H1 (cell line): ENCODE measurements around the gene CGRRF1. TPM values are rescaled to one million over a fixed set of nuclear protein-coding genes. Genes with fewer than 3 reads are reported as not detected.

Source experiments
- CTCF ChIA-PET: fragments of 300-600 bp; sonication (Branson Sonifier 250); formaldehyde crosslinking; loops from one replicate; lab custom pipeline; 2021; ENCODE audit not compliant: partially characterized antibody; lab: Charles Lee
- POLR2A ChIA-PET: fragments of 300-600 bp; sonication (Branson Sonifier 250); formaldehyde crosslinking; loops from one replicate; lab custom pipeline; 2021; ENCODE audit warnings: inconsistent platforms; ENCODE audit not compliant: partially characterized antibody; lab: Charles Lee
- DNase-seq, 2 experiments: peaks; one replicate each; pipeline versions ENCODE4 v3.0.0 to v3.0.0-alpha.2; 2010 to 2022; ENCODE audit warnings: low spot score in 2 of 2, low read depth in 1 of 2, mixed read lengths in 1 of 2
- FAIRE-seq: peaks from 2 replicates; lab custom pipeline; 2011; peaks lifted over from hg19 to GRCh38; lab: Jason Lieb, UNC
- H2AFZ ChIP-seq: 2 replicates; pipeline ENCODE4 v1.8.1; 2012; ENCODE audit warnings: low read length, inconsistent platforms
- H2AK5ac ChIP-seq: 2 replicates; pipeline ENCODE4 v1.6.1; 2013; ENCODE audit warnings: low read depth, low read length
- H2BK120ac ChIP-seq: replicated peaks from 2 replicates; pipeline ENCODE3; 2013; ENCODE audit warnings: low read depth, low read length, inconsistent platforms
- H2BK12ac ChIP-seq: 2 replicates; pipeline ENCODE4 v1.6.1; 2013; ENCODE audit warnings: low read depth, low read length
- H2BK15ac ChIP-seq: 2 replicates; pipeline ENCODE4 v1.6.1; 2013; ENCODE audit warnings: low read length
- H2BK20ac ChIP-seq: 2 replicates; pipeline ENCODE4 v1.6.1; 2013; ENCODE audit warnings: low read length
- H2BK5ac ChIP-seq: 2 replicates; pipeline ENCODE4 v1.6.1; 2013; ENCODE audit warnings: low read depth, low read length
- H3K14ac ChIP-seq: 2 replicates; pipeline ENCODE4 v1.6.1; 2013; ENCODE audit warnings: inconsistent platforms; ENCODE audit not compliant: insufficient read length
- H3K18ac ChIP-seq: 2 replicates; pipeline ENCODE4 v1.6.1; 2013; ENCODE audit warnings: low read length; ENCODE audit errors: extremely low read depth
- H3K23ac ChIP-seq: 2 replicates; pipeline ENCODE4 v1.6.1; 2013; ENCODE audit warnings: inconsistent platforms; ENCODE audit not compliant: insufficient read length
- H3K23me2 ChIP-seq: 2 replicates; pipeline ENCODE4 v1.6.1; 2013; ENCODE audit warnings: low read depth, low read length
- H3K27ac ChIP-seq: 2 replicates; pipeline ENCODE4 v1.6.1; 2011; ENCODE audit warnings: low read depth, low read length, inconsistent platforms
- H3K27me3 ChIP-seq, 4 experiments: replicated peaks in 1 of 4; 1 replicate in 1 of 4; 2 replicates in 3 of 4; pipeline versions ENCODE4 v1.6.1 to v1.8.1; 2011 to 2013; ENCODE audit warnings: low read length in 3 of 4, mild to moderate bottlenecking in 3 of 4, inconsistent platforms in 2 of 4, mixed read lengths in 2 of 4, moderate library complexity in 1 of 4; ENCODE audit not compliant: control insufficient read depth in 3 of 4, insufficient read depth in 3 of 4; ENCODE audit errors: extremely low read depth in 1 of 4
- H3K36me3 ChIP-seq, 4 experiments: 2 replicates each; pipeline versions ENCODE4 v1.6.1 to v1.8.1; 2011 to 2013; ENCODE audit warnings: mild to moderate bottlenecking in 4 of 4, low read length in 3 of 4, moderate library complexity in 2 of 4, control low read depth in 1 of 4, inconsistent platforms in 1 of 4; ENCODE audit not compliant: insufficient read depth in 4 of 4, control insufficient read depth in 2 of 4
- H3K4ac ChIP-seq: replicated peaks from 2 replicates; pipeline ENCODE3; 2013; ENCODE audit warnings: low read length, low read depth, mixed read lengths, inconsistent platforms; ENCODE audit not compliant: insufficient read length
- H3K4me1 ChIP-seq, 4 experiments: replicated peaks in 1 of 4; 1 replicate in 1 of 4; 2 replicates in 3 of 4; pipeline versions ENCODE4 v1.6.1 to v1.8.1; 2011 to 2013; ENCODE audit warnings: low read length in 3 of 4, inconsistent platforms in 2 of 4, mixed read lengths in 1 of 4; ENCODE audit not compliant: insufficient read depth in 4 of 4, control insufficient read depth in 3 of 4
- H3K4me2 ChIP-seq, 2 experiments: 2 replicates each; pipeline versions ENCODE4 v1.6.1 to v1.8.1; 2011 to 2013; ENCODE audit warnings: low read depth in 2 of 2, low read length in 2 of 2, control low read depth in 1 of 2, inconsistent platforms in 1 of 2, mild to moderate bottlenecking in 1 of 2; ENCODE audit not compliant: insufficient read depth in 1 of 2
- H3K4me3 ChIP-seq, 4 experiments: fragments of 200-600, 300-600 bp in 1 of 4; sonication (generic), shearing (Covaris generic), sonication (Bioruptor Twin) in 1 of 4; 2 replicates each; pipeline versions ENCODE4 v1.5.1 to v1.8.1; 2011 to 2016; ENCODE audit warnings: low read length in 4 of 4, low read depth in 3 of 4, control low read depth in 2 of 4, inconsistent platforms in 2 of 4, mild to moderate bottlenecking in 2 of 4, mixed read lengths in 1 of 4, moderate library complexity in 1 of 4; ENCODE audit not compliant: insufficient read depth in 2 of 4; ENCODE audit errors: extremely low read depth in 1 of 4
- H3K56ac ChIP-seq: replicated peaks from 2 replicates; pipeline ENCODE3; 2013; ENCODE audit warnings: low read depth, mild to moderate bottlenecking, mixed read lengths, low read length, inconsistent platforms; ENCODE audit not compliant: insufficient read length
- H3K79me1 ChIP-seq: 2 replicates; pipeline ENCODE4 v1.6.1; 2013; ENCODE audit warnings: low read depth, low read length, control low read depth
- H3K79me2 ChIP-seq, 2 experiments: 2 replicates each; pipeline versions ENCODE4 v1.6.1 to v1.8.1; 2012 to 2013; ENCODE audit warnings: low read length in 2 of 2, mild to moderate bottlenecking in 2 of 2, inconsistent platforms in 1 of 2; ENCODE audit not compliant: insufficient read depth in 2 of 2, control insufficient read depth in 1 of 2
- H3K9ac ChIP-seq, 4 experiments: replicated peaks in 1 of 4; 1 replicate in 1 of 4; 2 replicates in 3 of 4; pipeline versions ENCODE4 v1.6.1 to v1.8.1; 2011 to 2013; ENCODE audit warnings: low read depth in 3 of 4, low read length in 3 of 4, control low read depth in 2 of 4, mild to moderate bottlenecking in 2 of 4, moderate library complexity in 2 of 4, inconsistent platforms in 1 of 4; ENCODE audit errors: extremely low read depth in 1 of 4
- H3K9me3 ChIP-seq, 2 experiments: 2 replicates each; pipeline versions ENCODE4 v1.6.1 to v1.8.1; 2012 to 2013; ENCODE audit warnings: mild to moderate bottlenecking in 2 of 2, moderate library complexity in 2 of 2, control low read depth in 1 of 2, inconsistent platforms in 1 of 2, low read depth in 1 of 2, low read length in 1 of 2, mixed read lengths in 1 of 2; ENCODE audit not compliant: insufficient read depth in 2 of 2
- H4K20me1 ChIP-seq, 2 experiments: replicated peaks in 1 of 2; 2 replicates each; pipeline versions ENCODE3 to v1.8.1; 2011 to 2013; ENCODE audit warnings: inconsistent platforms in 2 of 2, low read length in 2 of 2, mild to moderate bottlenecking in 1 of 2; ENCODE audit not compliant: insufficient read depth in 2 of 2, control insufficient read depth in 1 of 2
- H4K5ac ChIP-seq: 2 replicates; pipeline ENCODE4 v1.6.1; 2013; ENCODE audit warnings: low read length, low read depth, mixed read lengths, inconsistent platforms; ENCODE audit not compliant: insufficient read length
- H4K8ac ChIP-seq: 2 replicates; pipeline ENCODE4 v1.8.0; 2013; ENCODE audit warnings: mild to moderate bottlenecking, moderate library complexity, low read length, inconsistent platforms; ENCODE audit not compliant: insufficient read depth; ENCODE audit errors: extremely low read depth
- H4K91ac ChIP-seq: replicated peaks from 2 replicates; pipeline ENCODE3; 2013; ENCODE audit warnings: low read length, mixed read lengths, inconsistent platforms; ENCODE audit not compliant: insufficient read length
- CHD2 ChIP-seq: IDR thresholded peaks from 2 replicates; pipeline ENCODE4 v1.6.1; 2012; ENCODE audit warnings: low read length, improper control_type of control experiment
- GABPA ChIP-seq: IDR thresholded peaks from 2 replicates; pipeline ENCODE4 v1.6.1; 2011; ENCODE audit warnings: mild to moderate bottlenecking, low read length, moderate library complexity, borderline replicate concordance; ENCODE audit not compliant: insufficient read depth
- MAFK ChIP-seq: IDR thresholded peaks from 2 replicates; pipeline ENCODE4 v1.6.1; 2012; ENCODE audit warnings: low read depth, mild to moderate bottlenecking, improper control_type of control experiment, low read length
- PHF8 ChIP-seq: fragments of 200-600 bp; sonication (generic); conservative IDR thresholded peaks from 2 replicates; pipeline ENCODE4 v1.7.1; 2012; ENCODE audit warnings: low read depth, mild to moderate bottlenecking, inconsistent platforms, low read length, moderate library complexity
- POU5F1 ChIP-seq: IDR thresholded peaks from 2 replicates; pipeline ENCODE4 v1.6.1; 2011; ENCODE audit warnings: low read depth, mild to moderate bottlenecking, low read length, moderate library complexity
- RFX5 ChIP-seq: IDR thresholded peaks from 2 replicates; pipeline ENCODE4 v1.6.1; 2011; ENCODE audit warnings: low read depth, low read length, improper control_type of control experiment, borderline replicate concordance
- TAF7 ChIP-seq: optimal IDR thresholded peaks from 2 replicates; pipeline ENCODE3; 2011; ENCODE audit warnings: low read depth, mild to moderate bottlenecking, inconsistent platforms, low read length, moderate library complexity, borderline replicate concordance
- TBP ChIP-seq: IDR thresholded peaks from 2 replicates; pipeline ENCODE4 v1.6.1; 2011; ENCODE audit warnings: low read depth, low read length, improper control_type of control experiment
- WGBS, 2 experiments: shearing (Covaris generic) in 1 of 2; methylation state at CpG; one replicate each; pipeline versions ENCODE4 v1.1.6 to v1.1.7; 2013 to 2015; ENCODE audit warnings: low lambda C conversion rate in 2 of 2, mixed read lengths in 2 of 2, inconsistent platforms in 1 of 2, low coverage in 1 of 2, missing lambda C conversion rate in 1 of 2; ENCODE audit not compliant: insufficient replicate concordance in 2 of 2, insufficient coverage in 1 of 2, insufficient read length in 1 of 2; ENCODE audit errors: extremely low coverage in 1 of 2, missing lambda C conversion rate in 1 of 2; 5-methylcytosine and 5-hydroxymethylcytosine counted together
- polyA plus RNA-seq, 7 experiments: library from polyadenylated mRNA; depleted of rRNA in 3 of 7; stranded (reverse) in 5 of 7; unstranded in 2 of 7; fragments of >200 nt in 5 of 7; fragments of 200-250 nt in 2 of 7; gene quantifications; 1 replicate in 5 of 7; 2 replicates in 1 of 7; 4 replicates in 1 of 7; pipeline versions ENCODE4 v1.2.1 to v1.2.3, GENCODE V29; 2011 to 2013; ENCODE audit warnings: missing spikeins in 2 of 7, mixed read lengths in 2 of 7
- total RNA-seq: library from RNA; stranded (reverse); fragmentation: NEBNext Ultra II Directional; extraction: Animal tissue kit (Norgen Biotek cat#: 25700); gene quantifications from 2 replicates; pipeline ENCODE4 v1.2.1, GENCODE V29; 2021

Gene CGRRF1
- total and polyA plus RNA-seq, 2 of the 8 experiments (the other 6 are each of a cell fraction or from before 2014, with no cell fraction given): 7.4 to 20.2 TPM

GRCh38 chr14:54500744-54501143 lies 9.0 kb upstream of the CGRRF1 start:
- H2AFZ ChIP-seq: no peak overlapping the region
- no peak overlapping the region for H3K23ac ChIP-seq
- H3K79me2 ChIP-seq: no peaks in the 10 kb centered on the region
- H4K91ac ChIP-seq: no peak overlapping the region
- no peak overlapping the region for H2BK15ac ChIP-seq
- no peak overlapping the region for H2BK120ac ChIP-seq
- H2BK20ac ChIP-seq: no peak overlapping the region
- no peak overlapping the region for H3K4ac ChIP-seq
- H4K5ac ChIP-seq: no peak overlapping the region
- no peak overlapping the region for H3K14ac ChIP-seq
- H4K20me1 ChIP-seq: no peaks in the 10 kb centered on the region
- no peak overlapping the region for H3K27ac ChIP-seq
- no peak overlapping the region for H2BK12ac ChIP-seq
- H3K79me1 ChIP-seq: no peaks in the 10 kb centered on the region
- H3K9ac ChIP-seq: no peak overlapping the region
- no peak overlapping the region for H2AK5ac ChIP-seq
- no peak for FAIRE-seq
- ChIA-PET CTCF (interaction anchor here (0.7 to 1.5 kb wide), 3 partner anchors 12 to 50 kb away, joined by 3 to 5 read pairs (median 3); partner anchors contain the start of gene GMFB), POLR2A (no interaction called here)
- no peak for DNase-seq
- WGBS, 2 experiments: 94% methylated on average over 3 of the region's 3 CpGs; no CpG with 5 or more reads in 1 of the 2 experiments
- H3K56ac ChIP-seq: no peak overlapping the region
- H3K18ac ChIP-seq: no peak overlapping the region
- no peaks in the 10 kb centered on the region for H3K4me1 ChIP-seq
- TF ChIP-seq PHF8 (no peak), RFX5 (no peak), MAFK (no peak), POU5F1 (no peak), GABPA (no peak), TAF7 (no peak), TBP (no peak), CHD2 (no peak)
- TF ChIP-seq, all 59 proteins: peak for 0
- Histone ChIP-seq H2BK5ac (no peak overlapping the region), H4K8ac (no peak overlapping the region), H3K27me3 (no peaks in the 10 kb centered on the region), H3K9me3 (no peaks in the 10 kb centered on the region), H3K36me3 (no peaks in the 10 kb centered on the region), H3K4me3 (no peak overlapping the region), H3K4me2 (no peak overlapping the region), H3K23me2 (no peaks in the 10 kb centered on the region)
